ENCODE data around the gene SLC13A3.

DNA sequence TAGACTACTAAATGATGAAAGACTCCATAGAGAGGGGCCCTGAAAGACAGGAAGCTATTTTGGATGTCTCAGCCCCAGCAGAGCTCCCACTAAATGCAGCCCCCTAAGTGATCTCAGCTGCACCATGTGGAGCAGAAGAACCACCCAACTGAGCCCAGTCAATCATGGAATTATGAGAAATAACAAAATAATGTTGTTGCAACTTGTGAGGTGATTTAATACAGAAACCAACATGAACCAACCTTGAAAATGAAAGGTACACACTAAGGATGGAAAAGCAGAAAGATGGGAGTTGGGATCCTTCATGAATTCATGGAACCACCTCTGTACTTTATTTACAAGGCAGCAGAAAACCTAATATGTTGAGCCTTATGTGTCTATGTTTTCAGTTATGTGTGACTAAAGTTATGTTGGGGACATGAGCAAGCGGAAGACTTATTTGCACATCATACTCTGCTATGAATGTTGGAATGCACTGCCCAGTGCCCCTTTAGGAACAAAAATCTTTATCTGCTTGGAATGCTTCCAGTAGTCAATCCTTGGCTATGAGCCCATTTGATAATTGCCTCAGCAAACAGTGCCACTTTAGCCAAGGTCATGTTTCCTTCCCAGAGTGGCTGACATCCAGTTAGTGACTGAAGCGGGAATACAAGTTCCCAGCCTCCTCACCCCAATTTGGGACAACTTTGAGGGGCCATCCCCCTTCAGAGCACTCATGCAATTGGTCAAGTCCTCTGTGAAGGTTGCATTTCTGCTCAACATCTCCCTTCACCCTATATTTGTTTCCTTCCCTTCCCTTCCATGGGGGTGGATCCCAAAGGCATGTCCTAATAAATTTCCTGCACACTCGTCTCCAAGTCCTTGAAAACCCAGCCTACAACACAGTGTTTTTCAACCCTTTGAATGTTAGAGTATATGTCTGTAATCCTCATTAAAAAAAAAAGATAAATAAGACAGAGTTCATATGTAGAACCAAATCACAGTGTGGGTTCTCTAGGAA is 19.6 kb upstream of the SLC13A3 start:
- TF ChIP-seq CTCF (conservative IDR thresholded peaks at IDR 0.05; ENCODE audit: low read length): no peak
- no peak for TF ChIP-seq EZH2phosphoT487 (IDR thresholded peaks at IDR 0.05; ENCODE audit: borderline replicate concordance)
